ENCODE measurements around the gene ELOA2.
"Not testable (repeated sequence)": the region's sequence is repeated elsewhere in the genome, so short reads cannot be mapped to it uniquely, and the experiment has no call there.

Gene ELOA2

DNA sequence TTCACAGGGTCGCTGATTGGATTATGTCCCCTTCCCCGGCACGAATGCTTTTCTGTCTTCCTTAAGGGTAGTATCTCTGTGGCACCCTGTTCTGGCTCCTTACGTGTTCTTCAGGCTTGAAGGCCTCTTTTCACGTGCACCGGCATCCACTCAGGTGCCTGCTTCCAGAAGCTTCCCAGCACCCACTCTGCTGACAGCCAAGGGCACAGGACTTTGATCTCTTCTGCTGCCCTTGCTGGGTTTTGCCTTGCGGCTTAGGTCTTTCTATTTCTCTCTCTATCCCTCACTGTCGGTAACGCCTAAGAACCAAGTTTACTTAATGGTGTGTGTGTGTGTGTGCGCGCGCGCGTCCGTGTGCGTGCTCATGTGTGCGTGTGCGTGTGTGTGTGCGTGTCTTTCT lies 14.7 kb downstream of the ELOA2 start:
- DNase-seq (ENCODE audit: low spot score), result not testable (repeated sequence)

DNA sequence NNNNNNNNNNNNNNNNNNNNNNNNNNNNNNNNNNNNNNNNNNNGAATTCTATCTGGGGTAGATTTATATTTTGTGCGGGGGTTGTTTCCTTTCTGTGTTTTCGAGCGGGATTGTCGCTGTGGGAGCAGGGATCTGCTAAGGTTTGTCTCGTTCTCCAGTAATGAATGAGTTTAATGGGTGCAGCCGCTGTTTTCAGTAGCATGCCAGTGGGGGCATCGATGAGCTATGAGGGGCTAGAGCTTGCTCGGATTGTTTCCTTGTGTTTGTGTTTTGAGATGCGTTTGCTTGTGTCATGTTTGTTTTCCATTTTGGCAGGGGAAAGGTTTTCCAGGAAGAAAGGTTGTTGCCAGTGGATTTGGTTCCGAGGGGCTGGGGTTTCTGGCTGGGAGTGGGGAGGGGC lies 15.6 kb downstream of the ELOA2 start:
- DNase-seq (ENCODE audit: low spot score), result not testable (repeated sequence)
